ENCODE data around the gene TNFRSF21. TPM values are rescaled to one million over a fixed set of nuclear protein-coding genes. Genes with fewer than 3 reads are reported as not detected.

TNFRSF21 gene
- total and polyA plus RNA-seq, 2 donors (not counting 1 experiment from before 2014, with no cell fraction given): 0.43 to 1.2 TPM

DNA sequence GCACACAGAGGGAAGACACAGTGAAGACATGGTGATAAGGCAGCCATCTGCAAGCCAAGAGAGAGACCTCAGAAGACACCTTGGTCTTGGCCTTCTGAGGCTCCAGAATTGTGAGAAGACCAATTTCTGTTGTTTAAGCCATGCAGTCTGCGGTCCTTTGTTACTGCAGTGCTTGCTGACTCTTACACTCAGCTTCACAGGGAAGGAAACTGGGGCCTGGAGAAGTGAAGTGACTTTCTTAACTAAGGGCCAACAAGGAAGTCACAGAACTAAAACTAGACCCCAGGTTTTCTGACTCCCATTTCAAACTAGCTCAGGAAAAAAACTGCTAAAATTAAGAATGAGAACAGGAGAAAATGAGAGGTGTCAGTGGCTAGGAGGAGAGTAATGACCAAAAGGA lies 74.3 kb downstream of the TNFRSF21 start:
- no peaks in the 10 kb centered on the region for H3K27me3 ChIP-seq (replicated peaks in 1 of 4; ENCODE audit: control extremely low read depth in 1 of 4, control insufficient read depth in 3 of 4, insufficient read depth in 4 of 4, low read length in 3 of 4)
- CTCF ChIA-PET: no interaction called here
- no CpG with 5 or more reads among the region's 1 CpG for WGBS (ENCODE audit: insufficient coverage)
- Mint-ChIP-seq H3K27ac (no peak overlapping the region), H3K4me1 (peaks cover 2% of the 10 kb centered on the region), H3K4me3 (no peak overlapping the region), H3K27me3 (no peaks in the 10 kb centered on the region), H3K9me3 (ENCODE audit: insufficient read depth) (no peaks in the 10 kb centered on the region)
- TF ChIP-seq EZH2 (IDR thresholded peaks at IDR 0.05; ENCODE audit: borderline replicate concordance, insufficient read depth, low read depth, low read length, poor library complexity, severe bottlenecking): no peak
- TF ChIP-seq, protein P1, sequence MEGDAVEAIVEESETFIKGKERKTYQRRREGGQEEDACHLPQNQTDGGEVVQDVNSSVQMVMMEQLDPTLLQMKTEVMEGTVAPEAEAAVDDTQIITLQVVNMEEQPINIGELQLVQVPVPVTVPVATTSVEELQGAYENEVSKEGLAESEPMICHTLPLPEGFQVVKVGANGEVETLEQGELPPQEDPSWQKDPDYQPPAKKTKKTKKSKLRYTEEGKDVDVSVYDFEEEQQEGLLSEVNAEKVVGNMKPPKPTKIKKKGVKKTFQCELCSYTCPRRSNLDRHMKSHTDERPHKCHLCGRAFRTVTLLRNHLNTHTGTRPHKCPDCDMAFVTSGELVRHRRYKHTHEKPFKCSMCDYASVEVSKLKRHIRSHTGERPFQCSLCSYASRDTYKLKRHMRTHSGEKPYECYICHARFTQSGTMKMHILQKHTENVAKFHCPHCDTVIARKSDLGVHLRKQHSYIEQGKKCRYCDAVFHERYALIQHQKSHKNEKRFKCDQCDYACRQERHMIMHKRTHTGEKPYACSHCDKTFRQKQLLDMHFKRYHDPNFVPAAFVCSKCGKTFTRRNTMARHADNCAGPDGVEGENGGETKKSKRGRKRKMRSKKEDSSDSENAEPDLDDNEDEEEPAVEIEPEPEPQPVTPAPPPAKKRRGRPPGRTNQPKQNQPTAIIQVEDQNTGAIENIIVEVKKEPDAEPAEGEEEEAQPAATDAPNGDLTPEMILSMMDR (IDR thresholded peaks at IDR 0.05): no peak
- H3K4me2 ChIP-seq (replicated peaks; ENCODE audit: low read depth, low read length, poor library complexity, severe bottlenecking): no peak overlapping the region
- POLR2A ChIA-PET: no interaction called here
- no peaks in the 10 kb centered on the region for H4K20me1 ChIP-seq (ENCODE audit: control insufficient read depth, insufficient read depth, low read length, poor library complexity, severe bottlenecking)
- no peaks in the 10 kb centered on the region for H3K36me3 ChIP-seq (replicated peaks in 1 of 2; ENCODE audit: control extremely low read depth in 1 of 2, control insufficient read depth in 1 of 2, extremely low read depth in 1 of 2, insufficient read depth in 2 of 2, low read length in 1 of 2)
- no peaks in the 10 kb centered on the region for H3K4me1 ChIP-seq (ENCODE audit: control insufficient read depth in 2 of 2, insufficient read depth in 2 of 2, low read length in 2 of 2)
- DNase-seq (no peak), ATAC-seq (ENCODE audit: low read depth) (no peak)
- no peak overlapping the region for H2AFZ ChIP-seq (ENCODE audit: insufficient read depth, low read depth, low read length, poor library complexity, severe bottlenecking)
- H3K79me2 ChIP-seq (ENCODE audit: control insufficient read depth, insufficient read depth, low read length): no peaks in the 10 kb centered on the region
- peaks cover 0 to 3% (median 0%) of the 10 kb centered on the region in 3 donors for H3K9me3 ChIP-seq (ENCODE audit: control extremely low read depth in 1 of 3, control insufficient read depth in 2 of 3, insufficient read depth in 1 of 3, low read length in 2 of 3)
- no peak overlapping the region for H3K4me3 ChIP-seq (ENCODE audit: control extremely low read depth in 1 of 5, extremely low read depth in 1 of 5, insufficient read depth in 1 of 5, low read depth in 2 of 5, low read length in 4 of 5)
- no peak overlapping the region for H3K27ac ChIP-seq (ENCODE audit: low read length in 2 of 2)
- intact Hi-C loops (cut with micrococcal nuclease): no loop called here
- no peak overlapping the region for H3K9ac ChIP-seq (ENCODE audit: low read length)

DNA sequence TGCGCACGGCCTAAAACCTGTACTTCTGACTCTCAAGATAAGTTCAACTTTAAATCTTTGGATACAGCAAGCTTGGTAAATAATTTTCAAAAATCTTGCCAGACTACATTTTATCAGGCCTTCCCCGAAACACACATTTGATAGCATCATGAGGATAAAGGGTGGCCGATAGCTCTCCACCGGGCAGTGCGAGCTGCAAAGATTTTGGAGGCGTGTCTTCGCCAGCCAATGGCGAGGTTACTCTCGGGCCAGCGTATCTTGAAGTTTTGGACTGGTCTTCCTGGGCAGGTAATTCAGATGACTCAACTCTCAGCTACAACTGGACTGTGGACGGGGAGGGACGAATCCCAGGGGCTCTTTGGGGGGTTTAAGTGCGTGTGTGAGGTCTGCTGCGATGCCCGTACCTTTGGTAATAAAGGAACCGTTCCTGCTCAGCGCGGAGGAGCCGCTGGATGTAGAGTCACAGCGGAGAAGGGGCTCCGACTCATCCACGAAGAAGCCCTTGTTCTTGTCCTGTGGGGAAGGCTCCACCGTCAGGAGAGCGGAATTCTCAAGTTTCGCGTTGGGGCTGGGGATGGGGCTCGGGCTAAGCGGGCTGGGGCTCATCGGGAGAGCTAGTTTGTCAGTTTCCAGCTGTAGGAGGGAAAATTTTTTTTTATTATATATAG lies 75.3 kb downstream of the TNFRSF21 start:
- ChIA-PET POLR2A (no interaction called here), CTCF (no interaction called here)
- Histone ChIP-seq H2AFZ (ENCODE audit: insufficient read depth, low read depth, low read length, poor library complexity, severe bottlenecking) (no peak overlapping the region), H3K27ac (ENCODE audit: low read length in 2 of 2) (no peak overlapping the region), H3K36me3 (replicated peaks in 1 of 2; ENCODE audit: control extremely low read depth in 1 of 2, control insufficient read depth in 1 of 2, extremely low read depth in 1 of 2, insufficient read depth in 2 of 2, low read length in 1 of 2) (no peaks in the 10 kb centered on the region), H3K9ac (ENCODE audit: low read length) (no peak overlapping the region), H3K79me2 (ENCODE audit: control insufficient read depth, insufficient read depth, low read length) (no peaks in the 10 kb centered on the region), H3K27me3 (replicated peaks in 1 of 4; ENCODE audit: control extremely low read depth in 1 of 4, control insufficient read depth in 3 of 4, insufficient read depth in 4 of 4, low read length in 3 of 4) (no peaks in the 10 kb centered on the region), H3K4me2 (replicated peaks; ENCODE audit: low read depth, low read length, poor library complexity, severe bottlenecking) (no peak overlapping the region), H3K9me3 (ENCODE audit: control extremely low read depth in 1 of 3, control insufficient read depth in 2 of 3, insufficient read depth in 1 of 3, low read length in 2 of 3) (peaks cover 0 to 3% (median 0%) of the 10 kb centered on the region in 3 donors), H3K4me1 (ENCODE audit: control insufficient read depth in 2 of 2, insufficient read depth in 2 of 2, low read length in 2 of 2) (no peaks in the 10 kb centered on the region), H3K4me3 (ENCODE audit: control extremely low read depth in 1 of 5, extremely low read depth in 1 of 5, insufficient read depth in 1 of 5, low read depth in 2 of 5, low read length in 4 of 5) (no peak overlapping the region), H4K20me1 (ENCODE audit: control insufficient read depth, insufficient read depth, low read length, poor library complexity, severe bottlenecking) (no peaks in the 10 kb centered on the region)
- H3K9me3 Mint-ChIP-seq (ENCODE audit: insufficient read depth): no peaks in the 10 kb centered on the region
- H3K4me1 Mint-ChIP-seq: peaks cover 2% of the 10 kb centered on the region
- TF ChIP-seq, protein P1 (IDR thresholded peaks at IDR 0.05): no peak
- no peak for TF ChIP-seq EZH2 (IDR thresholded peaks at IDR 0.05; ENCODE audit: borderline replicate concordance, insufficient read depth, low read depth, low read length, poor library complexity, severe bottlenecking)
- intact Hi-C loops (cut with micrococcal nuclease): no loop called here
- H3K27me3 Mint-ChIP-seq: no peaks in the 10 kb centered on the region
- H3K27ac Mint-ChIP-seq: no peak overlapping the region
- H3K4me3 Mint-ChIP-seq: no peak overlapping the region
- ATAC-seq (ENCODE audit: low read depth): no peak
- WGBS (ENCODE audit: insufficient coverage): 95% methylated on average over 22 of the region's 30 CpGs
- no peak for DNase-seq
